Peyer's patch (tissue), 4 donors: ENCODE results near the gene WFIKKN2. TPM values are rescaled to one million over a fixed set of nuclear protein-coding genes. Genes with fewer than 3 reads are reported as not detected.

Experiments
- DNase-seq, 3 donors: peaks; one replicate each; pipeline ENCODE4 v3.0.0-alpha.2; 2017 to 2019
- H3K27ac ChIP-seq, 4 donors: fragments of 200-600 bp; sonication (generic); one replicate each; pipeline ENCODE4 v1.5.1; 2016 to 2019
- H3K27me3 ChIP-seq, 2 donors: fragments of 200-600 bp; sonication (generic); one replicate each; pipeline ENCODE4 v1.5.1; 2019
- H3K36me3 ChIP-seq, 3 donors: fragments of 200-600 bp; sonication (generic); one replicate each; pipeline ENCODE4 v1.5.1; 2016 to 2019
- H3K4me1 ChIP-seq, 4 donors: fragments of 200-600 bp; sonication (generic); one replicate each; pipeline ENCODE4 v1.5.1; 2016 to 2019
- H3K4me3 ChIP-seq, 4 donors: fragments of 200-600 bp; sonication (generic); 1 replicate in 3 of 4; 2 replicates in 1 of 4; pipeline ENCODE4 v1.5.1; 2016 to 2019; ENCODE audit warnings: mild to moderate bottlenecking in 1 of 4
- H3K9me3 ChIP-seq, 4 donors: fragments of 200-600 bp; sonication (generic); one replicate each; pipeline ENCODE4 v1.5.1; 2016 to 2019; ENCODE audit warnings: mild to moderate bottlenecking in 1 of 4
- POLR2A ChIP-seq, 2 donors: fragments of 450-650 bp; IDR thresholded peaks; one replicate each; pipeline ENCODE4 v1.5.1; 2017; ENCODE audit warnings: antibody characterized with exemption in 2 of 2, mild to moderate bottlenecking in 2 of 2, moderate library complexity in 2 of 2
- total RNA-seq, 4 donors: library from RNA; depleted of rRNA; stranded (reverse); fragments of >200 nt; gene quantifications; one replicate each; pipeline ENCODE4 v1.1.0, GENCODE V29; 2016
- TF ChIP-seq, protein P1 (sequence below), 6 experiments: fragments of 450-650 bp in 4 of 6; fragments of 200-600 bp in 2 of 6; sonication (generic) in 1 of 6; IDR thresholded peaks; one replicate each; pipeline ENCODE4 v1.5.1; 2017 to 2019; ENCODE audit warnings: antibody characterized with exemption in 6 of 6, mild to moderate bottlenecking in 3 of 6, moderate library complexity in 1 of 6

WFIKKN2 gene
- total RNA-seq, 4 donors from 2014 or later = not detected

DNA sequence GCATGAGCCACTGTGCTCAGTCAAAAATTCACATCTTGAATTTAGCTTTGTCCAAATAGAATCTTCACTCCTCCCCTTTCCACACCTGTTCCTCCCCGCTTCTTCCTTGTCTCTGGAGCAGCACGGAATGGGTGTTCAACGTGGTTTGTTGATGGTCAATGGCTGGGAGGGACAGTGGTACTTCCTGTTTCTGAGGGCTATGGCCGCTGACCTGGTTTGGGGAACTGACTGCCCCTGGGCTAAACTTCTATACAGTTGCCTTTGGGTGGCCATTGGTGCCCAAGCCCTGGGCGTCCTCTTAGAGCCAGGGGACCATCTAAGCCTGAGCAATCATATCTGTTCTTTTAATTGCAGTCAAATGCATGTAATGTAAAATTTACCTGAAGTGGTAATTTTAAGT is 19.1 kb upstream of the WFIKKN2 start:
- no peaks in the 10 kb centered on the region for H3K27me3 ChIP-seq
- DNase-seq = no peak
- no peak overlapping the region for H3K27ac ChIP-seq
- H3K4me1 ChIP-seq = peaks cover 0 to 4% (median 0%) of the 10 kb centered on the region in 4 donors
- TF ChIP-seq, protein P1, sequence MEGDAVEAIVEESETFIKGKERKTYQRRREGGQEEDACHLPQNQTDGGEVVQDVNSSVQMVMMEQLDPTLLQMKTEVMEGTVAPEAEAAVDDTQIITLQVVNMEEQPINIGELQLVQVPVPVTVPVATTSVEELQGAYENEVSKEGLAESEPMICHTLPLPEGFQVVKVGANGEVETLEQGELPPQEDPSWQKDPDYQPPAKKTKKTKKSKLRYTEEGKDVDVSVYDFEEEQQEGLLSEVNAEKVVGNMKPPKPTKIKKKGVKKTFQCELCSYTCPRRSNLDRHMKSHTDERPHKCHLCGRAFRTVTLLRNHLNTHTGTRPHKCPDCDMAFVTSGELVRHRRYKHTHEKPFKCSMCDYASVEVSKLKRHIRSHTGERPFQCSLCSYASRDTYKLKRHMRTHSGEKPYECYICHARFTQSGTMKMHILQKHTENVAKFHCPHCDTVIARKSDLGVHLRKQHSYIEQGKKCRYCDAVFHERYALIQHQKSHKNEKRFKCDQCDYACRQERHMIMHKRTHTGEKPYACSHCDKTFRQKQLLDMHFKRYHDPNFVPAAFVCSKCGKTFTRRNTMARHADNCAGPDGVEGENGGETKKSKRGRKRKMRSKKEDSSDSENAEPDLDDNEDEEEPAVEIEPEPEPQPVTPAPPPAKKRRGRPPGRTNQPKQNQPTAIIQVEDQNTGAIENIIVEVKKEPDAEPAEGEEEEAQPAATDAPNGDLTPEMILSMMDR (IDR thresholded peaks at IDR 0.05) = no peak
- TF ChIP-seq POLR2A (IDR thresholded peaks at IDR 0.05) = no peak
- no peak overlapping the region for H3K4me3 ChIP-seq
- no peaks in the 10 kb centered on the region for H3K36me3 ChIP-seq
- no peaks in the 10 kb centered on the region for H3K9me3 ChIP-seq

- Histone ChIP-seq H3K27ac (no peak overlapping the region), H3K36me3 (no peaks in the 10 kb centered on the region), H3K4me3 (peak overlapping the region in 1 of 4 donors; percentile 2), H3K27me3 (no peaks in the 10 kb centered on the region), H3K9me3 (no peaks in the 10 kb centered on the region), H3K4me1 (peaks cover 0 to 4% (median 0%) of the 10 kb centered on the region in 4 donors)
- TF ChIP-seq, protein P1 (IDR thresholded peaks at IDR 0.05) = peak; percentile 27 to 77 (median 62)
- no peak for TF ChIP-seq POLR2A (IDR thresholded peaks at IDR 0.05)
- DNase-seq = peak; percentile 23 to 74 (median 69)
These were observed 18.3 kb upstream of the WFIKKN2 start for GRCh38 chr17:50816771-50817751.

- Histone ChIP-seq H3K27ac (no peak overlapping the region), H3K4me1 (peaks cover 0 to 4% (median 0%) of the 10 kb centered on the region in 4 donors), H3K27me3 (no peaks in the 10 kb centered on the region), H3K36me3 (no peaks in the 10 kb centered on the region), H3K4me3 (no peak overlapping the region), H3K9me3 (no peaks in the 10 kb centered on the region)
- TF ChIP-seq, protein P1 (IDR thresholded peaks at IDR 0.05) = no peak
- no peak for TF ChIP-seq POLR2A (IDR thresholded peaks at IDR 0.05)
- no peak for DNase-seq
These were observed 17.5 kb upstream of the WFIKKN2 start for GRCh38 chr17:50817838-50818237.

- no peak overlapping the region for H3K27ac ChIP-seq
- TF ChIP-seq POLR2A (IDR thresholded peaks at IDR 0.05) = no peak
- TF ChIP-seq, protein P1 (IDR thresholded peaks at IDR 0.05) = no peak
- H3K27me3 ChIP-seq = no peaks in the 10 kb centered on the region
- no peak for DNase-seq
- no peak overlapping the region for H3K4me3 ChIP-seq
- peaks cover 0 to 4% (median 0%) of the 10 kb centered on the region in 4 donors for H3K4me1 ChIP-seq
- H3K9me3 ChIP-seq = no peaks in the 10 kb centered on the region
- no peaks in the 10 kb centered on the region for H3K36me3 ChIP-seq
These were observed 17.1 kb upstream of the WFIKKN2 start for GRCh38 chr17:50818261-50818660.

DNA sequence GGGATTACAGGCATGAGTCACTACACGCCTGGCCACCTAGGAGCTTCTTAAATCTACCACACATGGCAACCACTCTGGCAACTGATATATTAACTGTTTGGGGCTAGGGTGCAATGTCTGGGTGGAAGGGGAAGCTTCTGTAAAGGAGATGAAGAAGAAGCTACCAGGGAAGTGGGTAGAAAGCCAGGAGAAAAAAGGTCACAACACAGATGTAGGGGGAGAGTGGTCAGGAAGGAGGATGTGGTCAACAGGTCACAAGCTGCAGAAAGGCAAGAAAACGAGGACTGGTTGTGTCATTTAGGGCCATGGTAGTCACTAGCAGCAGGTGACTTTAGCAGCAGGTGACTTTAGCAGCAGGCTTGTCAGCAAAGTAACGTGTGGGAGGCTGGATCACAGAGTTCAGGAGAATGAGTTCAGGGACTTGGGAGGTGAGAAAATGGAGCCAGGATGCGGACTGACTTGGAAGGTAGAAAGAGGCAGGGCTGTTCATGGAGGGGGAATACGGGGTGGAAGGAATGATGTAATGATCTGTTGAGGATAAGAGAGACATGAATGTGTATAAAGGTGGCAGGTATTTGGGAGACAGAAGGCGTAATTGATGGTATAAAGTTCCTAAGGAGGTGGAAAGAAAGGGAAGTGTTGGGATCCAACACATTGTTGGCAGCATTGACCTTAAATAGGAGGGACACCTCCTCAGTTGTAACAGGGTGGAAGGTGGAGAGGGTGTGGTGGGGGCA is 16.3 kb upstream of the WFIKKN2 start:
- no peaks in the 10 kb centered on the region for H3K9me3 ChIP-seq
- TF ChIP-seq POLR2A (IDR thresholded peaks at IDR 0.05) = no peak
- TF ChIP-seq, protein P1 (IDR thresholded peaks at IDR 0.05) = no peak
- H3K27ac ChIP-seq = no peak overlapping the region
- no peak for DNase-seq
- H3K27me3 ChIP-seq = no peaks in the 10 kb centered on the region
- no peak overlapping the region for H3K4me3 ChIP-seq
- H3K4me1 ChIP-seq = peaks cover 0 to 4% (median 0%) of the 10 kb centered on the region in 4 donors
- H3K36me3 ChIP-seq = no peaks in the 10 kb centered on the region
